Adrenal gland (tissue), 12 donors: ENCODE data around the gene CIB1. TPM values are rescaled to one million over a fixed set of nuclear protein-coding genes. Genes with fewer than 3 reads are reported as not detected.
A peak's percentile ranks its signal among the peaks of the same experiment; 100 is the strongest.

ENCODE experiments used
- DNase-seq, 7 donors: peaks; one replicate each; pipeline ENCODE4 v3.0.0-alpha.2; 2019 to 2020
- H3K27ac ChIP-seq, 5 donors: fragments of 200-600 bp; sonication (generic) in 4 of 5; 1 replicate in 3 of 5; 2 replicates in 2 of 5; pipeline versions ENCODE4 v1.5.1 to v1.8.0; 2016 to 2020; ENCODE audit warnings: mild to moderate bottlenecking in 1 of 5
- H3K27me3 ChIP-seq: fragments of 200-600 bp; 2 replicates; pipeline ENCODE4 v1.8.0; 2021
- H3K36me3 ChIP-seq, 2 donors: fragments of 200-600 bp; replicated peaks in 1 of 2; 1 replicate in 1 of 2; 2 replicates in 1 of 2; pipeline versions ENCODE4 v1.5.1 to v1.8.0; 2018 to 2022
- H3K4me1 ChIP-seq, 2 donors: fragments of 200-600 bp; replicated peaks in 1 of 2; 1 replicate in 1 of 2; 2 replicates in 1 of 2; pipeline versions ENCODE4 v1.5.1 to v1.8.0; 2018 to 2021
- H3K4me3 ChIP-seq, 4 donors: fragments of 200-600 bp; sonication (generic) in 3 of 4; one replicate each; pipeline ENCODE4 v1.5.1; 2016 to 2018
- H3K9me3 ChIP-seq, 3 donors: fragments of 200-600 bp; sonication (generic) in 1 of 3; replicated peaks in 1 of 3; 1 replicate in 2 of 3; 2 replicates in 1 of 3; pipeline versions ENCODE4 v1.5.1 to v1.8.0; 2016 to 2021
- POLR2A ChIP-seq, 2 donors: fragments of 450-650 bp; IDR thresholded peaks; one replicate each; pipeline ENCODE4 v1.6.1; 2017; ENCODE audit warnings: antibody characterized with exemption in 2 of 2, mild to moderate bottlenecking in 2 of 2, moderate library complexity in 1 of 2
- WGBS, 4 donors: extraction: QIAGEN DNeasy Blood & Tissue Kit in 2 of 4; methylation state at CpG; one replicate each; pipeline versions ENCODE4 v1.1.5 to v1.1.7; 2013 to 2017; 5-methylcytosine and 5-hydroxymethylcytosine counted together
- intact Hi-C, 2 donors: fragments of 100-400 bp; cut with DNase I; formaldehyde crosslinking; loops; one replicate each; pipeline versions ENCODE4 v1.14.1 to v1.15.0; 2022 to 2023
- polyA plus RNA-seq, 3 donors: library from polyadenylated mRNA; stranded (reverse); fragments of 200-250 nt in 2 of 3; fragments of 350-450 nt in 1 of 3; fragmentation: Illumina TruSeq in 1 of 3; extraction: RNeasy Lipid Tissue Mini Kit (QIAGEN cat#74804) in 1 of 3; gene quantifications; one replicate each; pipeline ENCODE4 v1.2.3, GENCODE V29; 2013 to 2014
- total RNA-seq, 9 donors: library from RNA; depleted of rRNA in 4 of 9; stranded (reverse); fragments of >200 nt in 4 of 9; fragments of 120-200 nt in 1 of 9; fragmentation: NEBNext Ultra II Directional in 1 of 9; extraction: Animal tissue kit (Norgen Biotek cat#: 25700) in 1 of 9; gene quantifications; one replicate each; pipeline versions ENCODE4 v1.1.0 to v1.2.4, GENCODE V29; 2013 to 2023
- TF ChIP-seq, protein P1 (sequence below), 6 experiments: fragments of 450-650 bp in 4 of 6; fragments of 200-600 bp in 2 of 6; sonication (generic) in 1 of 6; IDR thresholded peaks; 1 replicate in 5 of 6; 2 replicates in 1 of 6; pipeline versions ENCODE4 v1.5.1 to v1.8.0; 2016 to 2021; ENCODE audit warnings: antibody characterized with exemption in 6 of 6, mild to moderate bottlenecking in 2 of 6, moderate library complexity in 1 of 6
- donor health status: healthy with polysubstance abuse.
- donor health status: Bipolar disorder and iron deficiency.
- donor health status: DM: yes; HTN: yes; CAD: no.
- donor health status: DM: no; HTN: no; CAD: no.
- donor health status: DM: no; HTN: no; CAD: no.
- donor health status: DM: yes; HTN: yes; CAD: no.

CIB1 gene
- total and polyA plus RNA-seq, 12 donors = 38.8 to 259 (median 135) TPM

DNA sequence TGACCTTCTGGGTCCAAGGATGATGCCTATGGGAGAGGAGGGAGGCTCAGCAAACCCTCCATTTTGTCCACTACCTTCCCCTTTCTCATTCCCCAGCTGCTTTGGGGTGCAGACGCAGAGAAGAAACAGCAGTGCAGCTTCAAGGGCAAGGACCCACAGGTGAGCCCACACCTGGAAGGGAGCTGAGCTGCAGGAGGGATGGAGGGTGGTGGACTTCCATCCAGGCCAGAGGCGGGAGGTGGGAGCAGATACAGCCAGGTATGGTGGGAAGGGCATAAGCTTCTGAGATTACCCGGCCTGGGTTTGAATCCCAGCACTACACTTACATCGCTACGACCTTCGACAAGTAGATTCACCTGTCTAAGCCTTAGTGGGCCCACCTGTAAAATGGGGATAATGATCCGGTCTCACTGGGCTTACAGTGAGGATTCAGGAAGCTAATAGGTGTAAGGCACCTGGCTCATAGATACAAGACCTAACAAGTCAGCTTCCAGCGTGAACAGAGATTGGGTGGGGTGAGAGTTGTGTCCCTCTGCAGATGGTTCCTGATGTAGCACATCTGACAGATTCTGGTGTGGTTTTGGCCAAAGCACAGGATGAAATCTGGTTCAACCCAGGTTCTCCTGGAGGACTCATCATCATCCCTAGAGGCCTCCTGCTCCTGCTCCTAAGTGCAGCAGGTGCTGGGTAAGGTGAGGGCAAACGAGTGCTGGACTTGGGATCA is 15.9 kb downstream of the CIB1 start:
- 74 to 95% (median 90%) methylated on average over 8 to 9 of the region's 9 CpGs for WGBS, 4 donors
- peaks cover 5 to 21% of the 10 kb centered on the region in 2 donors for H3K4me1 ChIP-seq
- no peak for TF ChIP-seq POLR2A (IDR thresholded peaks at IDR 0.05)
- TF ChIP-seq, protein P1, sequence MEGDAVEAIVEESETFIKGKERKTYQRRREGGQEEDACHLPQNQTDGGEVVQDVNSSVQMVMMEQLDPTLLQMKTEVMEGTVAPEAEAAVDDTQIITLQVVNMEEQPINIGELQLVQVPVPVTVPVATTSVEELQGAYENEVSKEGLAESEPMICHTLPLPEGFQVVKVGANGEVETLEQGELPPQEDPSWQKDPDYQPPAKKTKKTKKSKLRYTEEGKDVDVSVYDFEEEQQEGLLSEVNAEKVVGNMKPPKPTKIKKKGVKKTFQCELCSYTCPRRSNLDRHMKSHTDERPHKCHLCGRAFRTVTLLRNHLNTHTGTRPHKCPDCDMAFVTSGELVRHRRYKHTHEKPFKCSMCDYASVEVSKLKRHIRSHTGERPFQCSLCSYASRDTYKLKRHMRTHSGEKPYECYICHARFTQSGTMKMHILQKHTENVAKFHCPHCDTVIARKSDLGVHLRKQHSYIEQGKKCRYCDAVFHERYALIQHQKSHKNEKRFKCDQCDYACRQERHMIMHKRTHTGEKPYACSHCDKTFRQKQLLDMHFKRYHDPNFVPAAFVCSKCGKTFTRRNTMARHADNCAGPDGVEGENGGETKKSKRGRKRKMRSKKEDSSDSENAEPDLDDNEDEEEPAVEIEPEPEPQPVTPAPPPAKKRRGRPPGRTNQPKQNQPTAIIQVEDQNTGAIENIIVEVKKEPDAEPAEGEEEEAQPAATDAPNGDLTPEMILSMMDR (IDR thresholded peaks at IDR 0.05) = no peak
- no peaks in the 10 kb centered on the region for H3K9me3 ChIP-seq
- no peak overlapping the region for H3K27ac ChIP-seq
- no peak overlapping the region for H3K4me3 ChIP-seq
- DNase-seq = no peak
- intact Hi-C loops = no loop called here
- H3K36me3 ChIP-seq = peaks cover 0 to 33% of the 10 kb centered on the region in 2 donors
- no peaks in the 10 kb centered on the region for H3K27me3 ChIP-seq

GRCh38 chr15:90214553-90215196 is 19.1 kb downstream of the CIB1 start:
- 72 to 83% (median 77%) methylated on average over 8 of the region's 8 CpGs for whole genome bisulfite sequencing, 4 donors
- intact Hi-C loops = no loop called here
- no peaks in the 10 kb centered on the region for H3K9me3 ChIP-seq
- TF ChIP-seq POLR2A (IDR thresholded peaks at IDR 0.05) = no peak
- TF ChIP-seq, protein P1 (IDR thresholded peaks at IDR 0.05) = peak; percentile 8 to 40 (median 28)
- DNase-seq = peak in 1 of 7 donors; percentile 7
- no peaks in the 10 kb centered on the region for H3K27me3 ChIP-seq
- peaks cover 14 to 34% of the 10 kb centered on the region in 2 donors for H3K4me1 ChIP-seq
- peaks cover 0 to 29% of the 10 kb centered on the region in 2 donors for H3K36me3 ChIP-seq
- H3K4me3 ChIP-seq = no peak overlapping the region
- no peak overlapping the region for H3K27ac ChIP-seq

DNA sequence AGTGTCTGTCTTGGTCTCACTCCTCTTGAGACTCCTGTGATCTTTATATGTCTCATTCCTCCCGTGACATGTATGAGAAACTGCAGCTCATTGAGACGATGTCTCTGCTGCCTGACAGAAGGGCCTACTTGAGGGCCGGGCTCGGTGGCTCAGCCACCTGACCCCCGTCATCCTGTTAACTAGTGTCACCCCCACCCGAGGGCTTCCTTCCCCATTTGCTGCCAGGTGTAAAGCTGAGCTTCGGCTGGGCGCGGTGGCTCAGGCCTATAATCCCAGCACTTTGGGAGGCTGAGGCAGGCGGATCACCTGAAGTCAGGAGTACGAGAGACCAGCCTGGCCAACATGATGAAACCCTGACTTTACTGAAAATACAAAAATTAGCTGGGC is 19.9 kb downstream of the CIB1 start:
- Histone ChIP-seq H3K4me1 (peaks cover 14 to 34% of the 10 kb centered on the region in 2 donors), H3K4me3 (no peak overlapping the region), H3K27ac (peak overlapping the region in 1 of 5 donors; percentile 57), H3K9me3 (no peaks in the 10 kb centered on the region), H3K36me3 (peaks cover 0 to 29% of the 10 kb centered on the region in 2 donors), H3K27me3 (no peaks in the 10 kb centered on the region)
- WGBS, 4 donors = 81 to 90% (median 87%) methylated on average over 11 of the region's 11 CpGs
- TF ChIP-seq POLR2A (IDR thresholded peaks at IDR 0.05) = no peak
- TF ChIP-seq, protein P1 (IDR thresholded peaks at IDR 0.05) = no peak
- intact Hi-C loops = no loop called here
- DNase-seq = no peak

DNA sequence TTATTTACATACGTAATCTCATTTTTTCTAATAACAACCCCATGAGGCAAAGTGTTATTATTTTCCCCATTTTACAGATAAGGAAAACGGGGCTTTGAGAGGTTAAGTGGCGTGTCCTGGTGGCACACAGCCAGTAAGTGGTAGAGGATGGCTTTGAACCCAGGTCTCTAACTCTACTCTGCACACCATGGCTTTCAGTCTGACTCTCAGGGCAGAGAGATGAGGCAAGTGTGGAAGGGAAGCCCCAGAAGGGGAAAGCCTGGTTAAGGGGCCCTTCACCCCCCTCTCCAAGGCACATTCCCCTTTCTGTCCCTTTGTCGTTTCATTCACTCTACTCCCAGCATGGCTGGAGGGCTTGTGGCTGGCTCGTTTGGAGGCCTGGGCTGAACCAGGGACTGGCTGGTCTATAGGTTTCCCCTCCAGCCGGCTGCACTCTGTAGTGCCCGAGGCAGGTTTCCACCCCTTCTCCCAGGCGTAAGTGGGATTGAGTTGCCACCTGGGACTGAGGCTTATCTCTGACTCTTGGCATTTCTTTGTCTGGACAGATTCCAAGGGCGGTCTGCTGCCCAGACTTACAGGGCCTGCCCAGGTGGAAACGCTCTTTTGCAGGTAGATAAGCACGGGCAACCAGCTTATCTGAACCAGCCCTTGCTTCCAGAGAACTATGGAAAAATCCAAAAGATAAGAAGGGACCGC is 20.5 kb downstream of the CIB1 start:
- intact Hi-C loops = no loop called here
- Histone ChIP-seq H3K27ac (peak overlapping the region in 3 of 5 donors; percentile 19 to 57 (median 46)), H3K4me1 (peaks cover 14 to 34% of the 10 kb centered on the region in 2 donors), H3K27me3 (no peaks in the 10 kb centered on the region), H3K4me3 (no peak overlapping the region), H3K36me3 (peaks cover 0 to 24% of the 10 kb centered on the region in 2 donors), H3K9me3 (no peaks in the 10 kb centered on the region)
- no peak for TF ChIP-seq POLR2A (IDR thresholded peaks at IDR 0.05)
- TF ChIP-seq, protein P1 (IDR thresholded peaks at IDR 0.05) = no peak
- DNase-seq = no peak
- WGBS, 4 donors = 65 to 67% (median 66%) methylated on average over 12 of the region's 12 CpGs
